ENCODE measurements around the gene NRBP1.

NRBP1 gene

DNA sequence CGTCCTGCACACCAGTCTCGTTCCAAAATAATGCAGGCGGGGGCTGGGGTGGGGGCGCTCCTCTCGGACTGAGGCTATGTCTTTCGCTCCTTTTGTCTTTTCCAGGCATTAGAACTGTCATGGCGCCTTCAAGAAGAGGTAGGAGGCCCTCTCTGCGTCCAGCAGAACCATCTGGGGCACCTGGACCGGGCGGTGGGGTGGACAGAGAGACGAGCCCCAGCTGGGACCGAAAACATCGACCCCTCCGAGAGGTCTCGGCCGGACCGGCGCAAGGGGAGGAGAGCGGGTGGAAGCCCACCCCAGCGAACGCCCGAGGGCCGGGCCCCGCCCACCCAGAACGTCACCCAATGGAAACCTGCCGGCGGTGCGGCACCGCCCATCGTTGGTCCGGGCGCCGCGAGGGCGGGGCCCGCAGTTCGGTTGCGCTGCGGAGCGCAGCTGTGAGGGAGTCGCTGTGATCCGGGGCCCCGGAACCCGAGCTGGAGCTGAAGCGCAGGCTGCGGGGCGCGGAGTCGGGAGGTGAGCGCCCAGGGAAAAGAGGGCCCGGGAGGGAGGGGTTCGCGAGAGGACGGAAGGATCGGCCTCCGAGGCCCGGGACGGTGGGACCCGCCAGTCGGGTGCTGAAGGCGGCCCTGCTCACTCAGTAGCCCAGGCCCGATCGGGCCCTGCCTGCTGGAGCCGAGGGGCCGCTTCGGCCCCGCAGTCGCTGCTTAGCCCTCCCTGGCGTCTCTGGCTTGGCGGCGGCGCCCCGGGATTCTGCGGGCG is at the start of gene NRBP1:
NRBP1 (plus strand) TSS at position 419 of the 765 bp plus-strand sequence. CDS start 4,643 bp downstream, outside the sequence.
- peak; percentile 96 for DNase-seq (ENCODE audit: low spot score)

GRCh38 chr2:27378809-27379290 is 49.6 kb upstream of the NRBP1 start:
- DNase-seq (ENCODE audit: low spot score), result no peak

DNA sequence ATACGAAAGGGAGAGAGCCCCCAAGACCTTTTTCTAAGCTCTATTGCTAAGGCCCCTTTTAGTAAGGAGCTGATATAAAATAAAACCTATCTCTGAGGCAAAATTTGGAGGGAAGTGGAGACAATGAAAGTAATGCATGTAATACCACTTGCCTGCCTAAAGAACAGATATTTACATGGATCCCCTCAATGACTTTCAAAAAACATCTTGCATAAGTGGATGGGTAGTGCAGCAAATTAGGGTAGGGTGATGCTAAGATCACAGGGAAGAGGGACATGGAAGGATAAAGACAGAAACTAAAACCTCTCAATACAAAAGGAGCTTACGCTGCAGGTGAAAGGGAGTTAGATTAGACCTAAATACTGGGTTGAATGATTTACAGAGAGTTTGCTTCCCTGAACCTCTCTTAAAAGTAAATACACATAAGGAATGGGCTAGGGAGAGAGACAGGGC is 49.0 kb upstream of the NRBP1 start:
- DNase-seq (ENCODE audit: low spot score), result no peak

- DNase-seq (ENCODE audit: low spot score), result no peak
Observed at GRCh38 chr2:27379836-27380625, 48.4 kb upstream of the NRBP1 start.

- DNase-seq (ENCODE audit: low spot score), result peak; percentile 97
Observed at GRCh38 chr2:27380626-27381545, 47.5 kb upstream of the NRBP1 start, which contains the start of gene ZNF513. Gene ZNF513, minus strand, starts transcription at chr2:27380734. Its CDS starts 208 bp downstream, at chr2:27380526.

- no peak for DNase-seq (ENCODE audit: low spot score)
Observed at GRCh38 chr2:27381577-27382181, 46.8 kb upstream of the NRBP1 start.

DNA sequence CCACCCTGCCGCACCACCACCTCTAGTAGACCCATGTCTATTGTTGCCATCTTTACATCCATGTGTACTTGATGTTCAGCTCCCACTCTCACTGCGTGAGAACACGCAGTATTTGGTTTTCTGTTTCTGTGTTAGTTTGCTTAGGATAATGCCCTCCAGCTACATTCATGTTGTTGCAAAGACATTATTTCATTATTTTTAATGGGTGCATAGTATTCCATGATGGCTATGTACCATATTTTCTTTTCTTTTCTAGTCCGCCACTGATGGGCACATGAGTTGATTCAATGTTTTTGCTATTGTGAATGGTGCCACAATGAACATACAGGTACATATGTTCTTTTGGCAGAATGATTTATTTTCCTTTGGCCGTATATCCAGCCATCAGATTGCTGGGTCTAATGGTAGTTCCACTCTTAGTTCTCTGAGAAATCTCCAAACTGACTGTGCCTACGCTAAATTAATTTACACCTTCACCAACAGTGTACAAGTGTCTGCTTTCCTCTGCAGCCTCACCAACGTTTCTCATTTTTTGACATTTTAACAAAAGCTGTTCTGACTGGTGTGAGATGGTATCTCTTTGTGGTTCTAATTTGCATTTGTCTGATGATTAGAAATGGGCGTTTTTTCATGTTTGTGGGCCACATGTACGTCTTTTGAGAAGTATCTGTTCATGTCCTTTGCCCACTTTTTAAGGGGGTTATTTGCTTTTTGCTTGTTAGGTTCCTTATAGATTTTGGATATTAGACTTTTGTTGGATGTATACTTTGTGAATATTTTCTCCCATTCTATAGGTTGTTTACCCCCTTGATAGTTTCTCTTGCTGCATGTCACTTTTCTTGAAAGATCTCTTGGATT is 37.4 kb upstream of the NRBP1 start:
- no peak for DNase-seq (ENCODE audit: low spot score)

- DNase-seq (ENCODE audit: low spot score), result no peak
Observed at GRCh38 chr2:27393225-27393624, 35.2 kb upstream of the NRBP1 start.

- DNase-seq (ENCODE audit: low spot score), result no peak
Observed at GRCh38 chr2:27398962-27399361, 29.5 kb upstream of the NRBP1 start.

DNA sequence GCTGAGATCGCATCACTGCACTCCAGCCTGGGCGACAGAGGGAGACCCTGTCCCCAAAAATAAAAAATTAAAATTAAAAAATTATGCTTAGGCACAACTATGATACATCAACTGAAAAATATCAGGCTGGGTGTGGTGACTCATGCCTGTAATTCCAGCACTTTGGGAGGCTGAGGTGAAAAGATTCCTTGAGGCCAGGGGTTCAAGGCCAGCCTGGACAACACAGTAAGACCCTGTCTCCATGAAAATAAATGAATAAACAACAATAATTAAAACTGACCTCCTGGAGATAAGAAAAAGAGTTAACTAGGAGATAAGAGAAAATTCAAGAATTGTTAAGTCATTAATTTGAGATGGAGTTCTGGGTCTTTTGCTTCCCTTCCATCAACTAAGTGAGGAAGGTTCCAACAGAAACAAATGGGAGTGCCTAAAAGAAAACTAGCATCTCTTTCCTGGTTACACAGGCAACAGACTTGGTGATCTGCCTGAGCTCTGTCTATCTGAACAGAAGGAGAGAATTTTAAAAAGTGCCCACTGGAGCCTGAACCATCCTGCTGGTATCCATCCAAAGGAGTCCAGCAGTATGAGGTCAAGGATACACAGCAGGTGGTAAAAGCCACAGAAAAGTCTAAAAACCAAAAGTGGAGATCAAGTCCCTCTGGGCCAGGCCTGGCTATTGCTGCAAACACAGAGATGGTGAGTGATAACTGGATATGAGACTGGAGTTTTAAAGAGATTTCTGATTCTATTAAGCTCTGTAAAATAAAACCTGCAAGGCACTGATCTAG is 27.9 kb upstream of the NRBP1 start:
- DNase-seq (ENCODE audit: low spot score), result no peak

DNA sequence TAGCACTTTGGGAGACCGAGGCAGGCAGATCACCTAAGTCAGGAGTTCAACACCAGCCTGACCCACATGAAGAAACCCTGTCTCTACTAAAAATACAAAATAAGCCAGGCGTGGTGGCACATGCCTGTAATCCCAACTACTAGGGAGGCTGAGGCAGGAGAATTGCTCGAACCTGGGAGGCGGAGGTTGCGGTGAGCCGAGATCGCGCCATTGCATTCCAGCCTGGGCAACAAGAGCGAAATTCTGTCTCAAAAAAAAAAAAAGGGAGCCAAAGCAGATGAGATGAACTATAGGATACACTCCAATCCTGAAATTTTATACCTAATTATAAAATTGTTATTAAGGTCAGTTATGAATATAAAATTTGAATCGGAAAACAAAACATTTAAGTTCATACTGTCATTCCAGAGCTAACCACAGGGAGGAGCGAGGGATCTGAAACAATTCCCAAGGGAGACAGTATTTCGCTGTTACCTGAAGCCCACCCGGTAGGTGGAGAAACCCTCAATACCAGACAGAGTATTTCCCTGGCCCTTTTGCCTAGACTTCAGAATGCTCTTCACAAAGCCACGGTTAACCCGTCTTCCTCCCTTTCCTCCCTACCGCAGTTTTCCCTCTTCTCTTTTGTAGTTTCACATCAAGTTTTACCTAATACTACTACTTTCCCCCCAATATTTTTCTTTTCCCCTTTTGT is 20.5 kb upstream of the NRBP1 start:
- DNase-seq (ENCODE audit: low spot score), result peak; percentile 37

GRCh38 chr2:27408601-27409320 is 19.7 kb upstream of the NRBP1 start:
- DNase-seq (ENCODE audit: low spot score), result peak; percentile 51

DNA sequence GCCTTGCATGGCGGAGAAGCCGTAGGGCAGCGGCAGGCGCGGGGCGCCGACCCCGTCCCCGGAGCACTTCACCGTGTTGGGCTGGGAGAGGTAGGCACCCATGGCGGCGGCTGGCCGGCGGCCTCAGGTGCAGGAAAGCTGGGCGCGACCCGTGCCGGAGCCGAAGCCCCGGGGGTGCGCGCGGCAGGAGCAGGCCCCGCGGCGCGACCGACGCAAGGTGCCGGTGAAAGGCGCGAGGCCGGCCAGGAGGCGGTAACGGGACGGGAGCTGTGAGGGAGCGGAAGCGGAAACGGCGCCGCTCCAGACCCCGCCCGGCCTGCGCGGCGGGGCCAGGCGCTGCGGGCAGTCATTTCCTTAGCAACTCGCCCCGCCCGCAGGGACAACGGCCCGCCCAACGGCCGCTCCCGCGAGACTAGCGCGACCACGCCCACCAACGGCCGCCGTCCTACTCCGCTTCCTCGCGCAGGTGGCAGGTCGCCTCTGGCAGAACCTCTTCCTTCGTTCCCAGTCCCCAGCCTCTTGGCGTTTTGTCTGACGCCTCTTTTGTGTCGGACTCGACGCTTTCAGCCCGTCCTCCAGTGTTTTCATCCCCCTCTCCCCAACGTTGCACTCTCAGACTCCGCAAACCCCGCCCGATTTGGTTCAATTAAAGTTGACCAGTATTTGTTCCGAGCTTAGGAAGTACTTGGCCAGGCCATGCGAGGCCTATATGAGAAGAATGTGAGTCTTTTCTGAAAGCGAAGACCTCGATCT is 18.9 kb upstream of the NRBP1 start, which contains the start of gene PPM1G:
PPM1G (minus strand) TSS at position 271 of the 753 bp plus-strand sequence; CDS start at position 102, 169 bp downstream.
- peak; percentile 99 for DNase-seq (ENCODE audit: low spot score)

DNA sequence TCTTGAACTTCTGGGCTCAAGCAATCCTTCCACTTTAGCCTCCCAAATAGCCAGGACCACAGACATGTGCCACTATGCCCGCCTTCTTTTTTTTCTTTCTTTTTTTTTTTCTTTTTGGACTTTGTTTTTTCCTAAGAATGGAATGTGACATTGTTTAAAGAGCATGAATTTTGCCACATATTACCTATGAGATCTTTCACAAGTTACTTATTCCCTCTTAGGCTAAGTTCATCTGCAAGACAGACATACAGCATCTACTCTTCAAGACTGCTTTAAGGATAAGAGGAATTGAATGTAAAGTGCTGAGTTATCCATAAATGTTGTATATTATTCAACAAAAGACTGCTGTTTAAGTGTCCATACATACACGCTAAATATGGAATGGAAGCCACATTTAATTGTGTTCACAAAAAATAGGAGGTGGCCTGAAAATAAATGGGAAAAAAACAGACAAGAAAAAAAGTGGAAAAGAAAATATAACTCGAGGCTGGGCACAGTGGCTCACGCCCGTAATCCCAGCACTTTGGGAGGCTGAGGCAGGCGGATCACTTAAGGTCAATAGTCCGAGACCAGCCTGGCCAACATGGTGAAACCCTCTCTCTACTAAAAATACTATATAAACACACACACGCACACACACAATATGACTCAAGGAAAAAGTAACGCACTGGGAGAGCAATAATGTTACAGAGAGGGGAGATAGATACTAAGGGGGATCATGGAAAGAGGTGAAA is 15.8 kb upstream of the NRBP1 start:
- no peak for DNase-seq (ENCODE audit: low spot score)

- DNase-seq (ENCODE audit: low spot score), result no peak
Observed at GRCh38 chr2:27416151-27416550, 12.3 kb upstream of the NRBP1 start.

DNA sequence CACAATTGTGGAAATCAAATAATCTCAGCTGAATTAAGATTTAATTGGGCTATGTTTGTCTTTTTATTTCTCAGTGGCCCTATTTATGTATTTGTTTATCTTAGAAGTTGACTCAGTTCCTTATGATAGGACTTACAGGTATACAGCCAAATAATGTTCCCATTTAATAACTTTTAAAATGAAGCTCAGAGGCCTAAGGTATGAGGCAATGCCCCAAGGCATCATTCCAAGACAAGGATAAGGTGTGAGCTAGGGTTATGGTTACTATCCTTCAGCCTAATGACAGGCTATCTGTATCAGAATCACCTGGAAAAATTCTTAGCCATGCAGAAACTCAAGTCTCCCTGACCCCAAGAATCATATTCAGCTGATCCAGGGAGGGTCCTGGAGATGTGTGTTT is 7.4 kb upstream of the NRBP1 start:
- DNase-seq (ENCODE audit: low spot score), result no peak
